AG09319 (cell line): ENCODE measurements around the gene ATF4.

Source experiments
- DNase-seq: peaks from one replicate; pipeline ENCODE4 v3.0.0-alpha.2; 2010; ENCODE audit warnings: low read depth; ENCODE audit errors: extremely low read depth
- CTCF ChIP-seq: IDR thresholded peaks from 2 replicates; pipeline ENCODE4 v1.5.1; 2011; ENCODE audit warnings: low read depth, mild to moderate bottlenecking, inconsistent platforms, low read length, moderate library complexity

Gene ATF4

DNA sequence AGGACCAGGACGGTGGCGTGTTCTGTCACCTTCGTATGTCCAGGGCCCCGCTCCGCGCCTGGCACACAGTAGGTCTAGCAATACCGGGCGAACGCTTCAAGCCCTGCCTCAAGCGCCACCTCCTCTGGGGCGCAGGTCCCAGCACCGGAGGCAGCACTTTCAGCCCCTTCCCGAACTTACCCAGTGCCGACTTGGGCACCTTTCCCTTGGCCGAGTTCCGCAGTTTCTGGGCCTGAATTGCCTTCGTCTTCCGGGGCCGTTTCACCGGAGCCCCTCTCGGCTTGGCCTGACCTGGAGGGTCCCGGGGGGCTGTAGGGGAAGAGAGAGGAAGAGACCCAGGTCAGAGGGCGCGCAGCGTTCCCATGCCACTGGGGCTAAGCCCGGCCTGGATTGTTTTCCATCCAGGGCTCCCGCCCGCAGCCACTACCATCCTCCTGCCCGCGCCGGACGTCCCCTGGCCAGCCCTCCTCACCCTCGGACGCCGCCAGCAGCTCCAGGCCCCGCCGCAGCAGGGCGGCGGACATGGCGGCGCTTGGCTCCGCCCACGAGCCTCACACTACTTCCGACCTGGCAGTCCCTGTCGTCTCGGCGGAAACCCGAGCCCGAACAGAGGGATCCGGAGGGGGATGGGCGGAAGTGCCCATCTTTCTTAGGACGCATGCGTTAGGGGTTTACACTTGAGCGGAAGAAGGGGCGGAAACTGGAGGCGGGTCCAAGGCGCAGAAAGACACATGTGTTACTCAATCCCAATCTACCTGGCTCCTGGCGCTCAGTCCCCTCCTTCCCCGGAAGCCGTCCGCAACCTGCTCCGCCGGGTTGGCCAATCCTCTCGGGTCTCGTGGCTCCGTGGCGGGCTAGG is 12.1 kb downstream of the ATF4 start, which contains the start of gene RPS19BP1:
TSS of gene RPS19BP1 (minus strand) at position 534 of the 859 bp plus-strand sequence. CDS start at position 524, 10 bp downstream.
- peak; percentile 98 for DNase-seq
- no peak for TF ChIP-seq CTCF

DNA sequence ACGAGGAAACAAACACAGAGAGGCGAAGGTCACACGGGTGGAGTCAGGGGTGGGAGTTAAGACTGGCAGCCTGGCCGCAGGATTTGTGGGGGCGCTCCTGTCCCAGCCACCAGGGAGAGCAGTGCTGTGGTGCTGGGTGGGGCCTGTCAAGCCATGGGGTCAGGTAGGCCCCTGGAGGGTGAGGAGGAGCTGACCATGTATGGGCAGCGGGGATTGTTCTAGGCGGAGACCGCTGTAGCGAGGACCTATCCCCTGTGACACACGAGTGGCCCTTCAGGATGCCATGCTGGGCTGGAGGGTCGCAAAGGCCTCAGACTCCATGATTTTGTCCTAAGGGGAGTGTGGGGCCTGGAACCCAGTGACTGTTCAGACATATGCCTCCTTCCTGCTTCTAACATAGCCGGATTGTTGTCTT is 13.7 kb downstream of the ATF4 start:
- DNase-seq, result no peak
- peak; percentile 1 for TF ChIP-seq CTCF

- no peak for DNase-seq
- peak; percentile 80 for TF ChIP-seq CTCF
Observed at GRCh38 chr22:39534591-39535356, 14.4 kb downstream of the ATF4 start.

- DNase-seq, result no peak
- no peak for TF ChIP-seq CTCF
Observed at GRCh38 chr22:39535357-39535725, 15.0 kb downstream of the ATF4 start.

GRCh38 chr22:39535831-39536449 is 15.6 kb downstream of the ATF4 start:
- DNase-seq, result no peak
- TF ChIP-seq CTCF, result no peak

DNA sequence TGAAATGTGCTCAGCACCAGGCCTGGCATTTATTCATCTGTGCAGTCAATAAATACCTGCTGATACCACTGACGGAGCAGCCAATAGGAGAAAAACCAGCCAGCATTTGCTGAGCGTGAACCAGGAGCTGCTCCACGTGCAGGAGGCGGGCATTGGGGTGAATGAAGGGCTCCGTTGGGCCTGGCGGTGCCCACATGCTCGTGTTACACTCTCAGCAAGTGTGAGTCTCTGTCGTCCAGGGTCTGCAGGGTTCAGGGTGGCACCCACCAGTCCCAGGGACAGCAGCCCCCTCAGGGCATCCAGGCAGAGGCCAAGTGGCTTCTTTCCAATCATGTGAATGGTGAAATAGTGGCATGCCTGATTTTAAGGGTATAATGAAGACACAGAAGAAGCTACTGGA is 16.3 kb downstream of the ATF4 start:
- DNase-seq, result no peak
- no peak for TF ChIP-seq CTCF
